Activated naive CD8-positive, alpha-beta T cell (primary cell): ENCODE results near the gene PDK2.

Experiments
- H3K27ac Mint-ChIP-seq: one replicate; pipeline ENCODE4 v1.8.0; 2021; ENCODE audit warnings: mixed read lengths
- H3K27me3 Mint-ChIP-seq: one replicate; pipeline ENCODE4 v1.8.0; 2021; ENCODE audit warnings: mixed read lengths
- H3K36me3 Mint-ChIP-seq: one replicate; pipeline ENCODE4 v1.8.0; 2021; ENCODE audit warnings: mixed read lengths
- H3K4me1 Mint-ChIP-seq: one replicate; pipeline ENCODE4 v1.8.0; 2021; ENCODE audit warnings: low read depth, mixed read lengths
- H3K4me3 Mint-ChIP-seq: one replicate; pipeline ENCODE4 v1.8.0; 2021; ENCODE audit warnings: mild to moderate bottlenecking, mixed read lengths
- H3K9me3 Mint-ChIP-seq: one replicate; pipeline ENCODE4 v1.8.0; 2021; ENCODE audit warnings: low read depth, mixed read lengths

Gene PDK2

GRCh38 chr17:50097926-50098325 is 2.8 kb downstream of the PDK2 start:
- Mint-ChIP-seq H3K27me3 (no peaks in the 10 kb centered on the region), H3K36me3 (no peaks in the 10 kb centered on the region), H3K9me3 (no peaks in the 10 kb centered on the region), H3K27ac (no peak overlapping the region), H3K4me1 (peaks cover 32% of the 10 kb centered on the region), H3K4me3 (no peak overlapping the region)

- no peak overlapping the region for H3K27ac Mint-ChIP-seq
- no peak overlapping the region for H3K4me3 Mint-ChIP-seq
- no peaks in the 10 kb centered on the region for H3K9me3 Mint-ChIP-seq
- peaks cover 30% of the 10 kb centered on the region for H3K4me1 Mint-ChIP-seq
- no peaks in the 10 kb centered on the region for H3K27me3 Mint-ChIP-seq
- no peaks in the 10 kb centered on the region for H3K36me3 Mint-ChIP-seq
These were observed 3.4 kb downstream of the PDK2 start for GRCh38 chr17:50098583-50098982.

- peaks cover 29% of the 10 kb centered on the region for H3K4me1 Mint-ChIP-seq
- H3K27me3 Mint-ChIP-seq, result no peaks in the 10 kb centered on the region
- no peak overlapping the region for H3K4me3 Mint-ChIP-seq
- no peaks in the 10 kb centered on the region for H3K36me3 Mint-ChIP-seq
- H3K9me3 Mint-ChIP-seq, result no peaks in the 10 kb centered on the region
- H3K27ac Mint-ChIP-seq, result no peak overlapping the region
These were observed 3.9 kb downstream of the PDK2 start for GRCh38 chr17:50099003-50099402.

- Mint-ChIP-seq H3K27ac (no peak overlapping the region), H3K4me3 (no peak overlapping the region), H3K9me3 (no peaks in the 10 kb centered on the region), H3K4me1 (peaks cover 18% of the 10 kb centered on the region), H3K36me3 (no peaks in the 10 kb centered on the region), H3K27me3 (no peaks in the 10 kb centered on the region)
These were observed 5.3 kb downstream of the PDK2 start for GRCh38 chr17:50100480-50100883.

GRCh38 chr17:50100921-50101345 is 5.8 kb downstream of the PDK2 start:
- H3K27ac Mint-ChIP-seq, result no peak overlapping the region
- no peaks in the 10 kb centered on the region for H3K9me3 Mint-ChIP-seq
- no peak overlapping the region for H3K4me3 Mint-ChIP-seq
- no peaks in the 10 kb centered on the region for H3K27me3 Mint-ChIP-seq
- H3K36me3 Mint-ChIP-seq, result no peaks in the 10 kb centered on the region
- peaks cover 14% of the 10 kb centered on the region for H3K4me1 Mint-ChIP-seq

- Mint-ChIP-seq H3K4me3 (no peak overlapping the region), H3K9me3 (no peaks in the 10 kb centered on the region), H3K27ac (no peak overlapping the region), H3K4me1 (peaks cover 9% of the 10 kb centered on the region), H3K36me3 (no peaks in the 10 kb centered on the region), H3K27me3 (no peaks in the 10 kb centered on the region)
These were observed 6.4 kb downstream of the PDK2 start for GRCh38 chr17:50101346-50102163.

GRCh38 chr17:50102164-50102991 is 7.2 kb downstream of the PDK2 start:
- no peak overlapping the region for H3K27ac Mint-ChIP-seq
- H3K4me1 Mint-ChIP-seq, result peaks cover 2% of the 10 kb centered on the region
- H3K27me3 Mint-ChIP-seq, result no peaks in the 10 kb centered on the region
- H3K4me3 Mint-ChIP-seq, result no peak overlapping the region
- H3K36me3 Mint-ChIP-seq, result no peaks in the 10 kb centered on the region
- no peaks in the 10 kb centered on the region for H3K9me3 Mint-ChIP-seq

GRCh38 chr17:50103252-50103651 is 8.1 kb downstream of the PDK2 start:
- Mint-ChIP-seq H3K4me1 (peaks cover 2% of the 10 kb centered on the region), H3K4me3 (no peak overlapping the region), H3K9me3 (no peaks in the 10 kb centered on the region), H3K27ac (no peak overlapping the region), H3K36me3 (no peaks in the 10 kb centered on the region), H3K27me3 (no peaks in the 10 kb centered on the region)

- Mint-ChIP-seq H3K9me3 (no peaks in the 10 kb centered on the region), H3K4me3 (no peak overlapping the region), H3K4me1 (no peaks in the 10 kb centered on the region), H3K27me3 (no peaks in the 10 kb centered on the region), H3K27ac (no peak overlapping the region), H3K36me3 (no peaks in the 10 kb centered on the region)
These were observed 8.8 kb downstream of the PDK2 start for GRCh38 chr17:50103941-50104340.

GRCh38 chr17:50105811-50106210 is 10.7 kb downstream of the PDK2 start:
- no peaks in the 10 kb centered on the region for H3K36me3 Mint-ChIP-seq
- H3K9me3 Mint-ChIP-seq, result no peaks in the 10 kb centered on the region
- no peaks in the 10 kb centered on the region for H3K4me1 Mint-ChIP-seq
- H3K27ac Mint-ChIP-seq, result no peak overlapping the region
- H3K4me3 Mint-ChIP-seq, result no peak overlapping the region
- H3K27me3 Mint-ChIP-seq, result no peaks in the 10 kb centered on the region

- no peaks in the 10 kb centered on the region for H3K36me3 Mint-ChIP-seq
- H3K9me3 Mint-ChIP-seq, result no peaks in the 10 kb centered on the region
- H3K4me1 Mint-ChIP-seq, result no peaks in the 10 kb centered on the region
- no peak overlapping the region for H3K4me3 Mint-ChIP-seq
- no peak overlapping the region for H3K27ac Mint-ChIP-seq
- H3K27me3 Mint-ChIP-seq, result no peaks in the 10 kb centered on the region
These were observed 11.4 kb downstream of the PDK2 start for GRCh38 chr17:50106393-50107131.

- Mint-ChIP-seq H3K27me3 (no peaks in the 10 kb centered on the region), H3K4me1 (no peaks in the 10 kb centered on the region), H3K27ac (no peak overlapping the region), H3K9me3 (no peaks in the 10 kb centered on the region), H3K36me3 (no peaks in the 10 kb centered on the region), H3K4me3 (no peak overlapping the region)
These were observed 12.8 kb downstream of the PDK2 start for GRCh38 chr17:50107790-50108414.

- Mint-ChIP-seq H3K4me1 (no peaks in the 10 kb centered on the region), H3K9me3 (no peaks in the 10 kb centered on the region), H3K36me3 (no peaks in the 10 kb centered on the region), H3K27ac (no peak overlapping the region), H3K4me3 (no peak overlapping the region), H3K27me3 (no peaks in the 10 kb centered on the region)
These were observed 13.4 kb downstream of the PDK2 start for GRCh38 chr17:50108556-50108955.

GRCh38 chr17:50109207-50109606 is 14.1 kb downstream of the PDK2 start:
- Mint-ChIP-seq H3K4me3 (no peak overlapping the region), H3K9me3 (no peaks in the 10 kb centered on the region), H3K4me1 (no peaks in the 10 kb centered on the region), H3K36me3 (no peaks in the 10 kb centered on the region), H3K27ac (no peak overlapping the region), H3K27me3 (no peaks in the 10 kb centered on the region)
